ENCODE results near the gene REXO5.
"Not testable (repeated sequence)": the region's sequence is repeated elsewhere in the genome, so short reads cannot be mapped to it uniquely, and the experiment has no call there.

The REXO5 gene

GRCh38 chr16:20806168-20807050 lies at the start of gene REXO5, which contains the start of gene ERI2:
REXO5 (plus strand) TSS chr16:20806527; CDS start chr16:20806954, 427 bp downstream.
ERI2 (minus strand) TSS chr16:20806472; CDS start chr16:20806430, 42 bp downstream.
- peak; percentile 69 for DNase-seq

- no peak for DNase-seq
These were observed 46.0 kb upstream of the REXO5 start for GRCh38 chr16:20760346-20760745.

GRCh38 chr16:20761175-20761574 lies 45.2 kb upstream of the REXO5 start:
- no peak for DNase-seq

- no peak for DNase-seq
These were observed 43.8 kb upstream of the REXO5 start for GRCh38 chr16:20762404-20763123.

GRCh38 chr16:20763461-20764232 lies 42.7 kb upstream of the REXO5 start, which contains the start of gene ACSM3:
ACSM3 (plus strand) TSS chr16:20764014; CDS start chr16:20770035, 6,021 bp downstream.
- peak; percentile 30 for DNase-seq

GRCh38 chr16:20764448-20764847 lies 41.9 kb upstream of the REXO5 start:
- not testable (repeated sequence) for DNase-seq

- DNase-seq = no peak
These were observed 40.6 kb upstream of the REXO5 start for GRCh38 chr16:20765732-20766131.

GRCh38 chr16:20766294-20766693 lies 40.0 kb upstream of the REXO5 start:
- no peak for DNase-seq

GRCh38 chr16:20767577-20767976 lies 38.8 kb upstream of the REXO5 start:
- DNase-seq = no peak

- DNase-seq = no peak
These were observed 38.2 kb upstream of the REXO5 start for GRCh38 chr16:20768121-20768520.

- DNase-seq = no peak
These were observed 37.5 kb upstream of the REXO5 start for GRCh38 chr16:20768818-20769217.

- DNase-seq = no peak
These were observed 32.6 kb upstream of the REXO5 start for GRCh38 chr16:20773679-20774078.

- peak; percentile 51 for DNase-seq
These were observed 31.5 kb upstream of the REXO5 start for GRCh38 chr16:20774703-20775362.

- DNase-seq = no peak
These were observed 24.6 kb upstream of the REXO5 start for GRCh38 chr16:20781697-20782096.

GRCh38 chr16:20782470-20782869 lies 23.9 kb upstream of the REXO5 start:
- DNase-seq = no peak

- DNase-seq = no peak
These were observed 22.1 kb upstream of the REXO5 start for GRCh38 chr16:20784204-20784603.

- no peak for DNase-seq
These were observed 17.2 kb upstream of the REXO5 start for GRCh38 chr16:20789130-20789529.

- no peak for DNase-seq
These were observed 14.3 kb upstream of the REXO5 start for GRCh38 chr16:20791923-20792612.

- DNase-seq = no peak
These were observed 8.0 kb upstream of the REXO5 start for GRCh38 chr16:20798364-20798763.

- DNase-seq = no peak
These were observed 6.7 kb upstream of the REXO5 start for GRCh38 chr16:20799599-20799998.

- no peak for DNase-seq
These were observed 5.0 kb upstream of the REXO5 start for GRCh38 chr16:20801278-20801677.

GRCh38 chr16:20803192-20803560 lies 3.2 kb upstream of the REXO5 start:
- no peak for DNase-seq

Measured in stimulated activated CD4-positive, alpha-beta T cell treated with anti-CD3 and anti-CD28 coated beads, Interleukin-12 subunit alpha, Interleukin-12 subunit beta, amount 100 ng/mL, for 4 hours (primary cell).